Mesenchymal stem cell (in vitro differentiated cells and primary cell): ENCODE measurements around the gene PAK5.

Experiments
- DNase-seq: peaks from one replicate; pipeline ENCODE4 v3.0.0-alpha.2; 2013
- H2AFZ ChIP-seq: one replicate; pipeline ENCODE4 v1.6.1; 2013; ENCODE audit warnings: low read depth, mild to moderate bottlenecking, control low read depth, inconsistent platforms, low read length, moderate library complexity
- H2AK5ac ChIP-seq: 2 replicates; pipeline ENCODE4 v1.6.1; 2013; ENCODE audit warnings: low read length, moderate library complexity, mild to moderate bottlenecking, inconsistent platforms; ENCODE audit not compliant: severe bottlenecking
- H2BK120ac ChIP-seq: one replicate; pipeline ENCODE4 v1.6.1; 2013; ENCODE audit warnings: low read depth, mild to moderate bottlenecking, inconsistent platforms, low read length, moderate library complexity
- H2BK12ac ChIP-seq, 2 experiments: one replicate each; pipeline ENCODE4 v1.6.1; 2013; ENCODE audit warnings: inconsistent platforms in 2 of 2, low read length in 2 of 2, mild to moderate bottlenecking in 2 of 2, moderate library complexity in 2 of 2, control low read depth in 1 of 2
- H2BK15ac ChIP-seq: one replicate; pipeline ENCODE4 v1.6.1; 2013; ENCODE audit warnings: mild to moderate bottlenecking, low read depth, inconsistent platforms; ENCODE audit not compliant: poor library complexity, severe bottlenecking
- H2BK5ac ChIP-seq: 2 replicates; pipeline ENCODE4 v1.6.1; 2013; ENCODE audit warnings: low read depth, mild to moderate bottlenecking, low read length, control low read depth, inconsistent platforms; ENCODE audit not compliant: poor library complexity, severe bottlenecking
- H3K14ac ChIP-seq, 2 experiments: one replicate each; pipeline ENCODE4 v1.6.1; 2013; ENCODE audit warnings: inconsistent platforms in 2 of 2, low read length in 2 of 2, control low read depth in 1 of 2, mild to moderate bottlenecking in 1 of 2, moderate library complexity in 1 of 2
- H3K18ac ChIP-seq, 2 experiments: one replicate each; pipeline ENCODE4 v1.6.1; 2013; ENCODE audit warnings: inconsistent platforms in 2 of 2, low read length in 2 of 2, control low read depth in 1 of 2, low read depth in 1 of 2, mild to moderate bottlenecking in 1 of 2
- H3K23ac ChIP-seq, 2 experiments: one replicate each; pipeline ENCODE4 v1.6.1; 2013; ENCODE audit warnings: inconsistent platforms in 2 of 2, low read length in 2 of 2, mild to moderate bottlenecking in 2 of 2, moderate library complexity in 2 of 2, control low read depth in 1 of 2
- H3K27ac ChIP-seq: 2 replicates; pipeline ENCODE4 v1.5.1; 2013; ENCODE audit warnings: mild to moderate bottlenecking, moderate library complexity, low read length, control low read depth, inconsistent platforms; ENCODE audit not compliant: poor library complexity, severe bottlenecking
- H3K27me3 ChIP-seq, 2 experiments: 2 replicates each; pipeline versions ENCODE4 v1.6.1 to v1.7.0; 2013; ENCODE audit warnings: low read length in 2 of 2, mild to moderate bottlenecking in 2 of 2, moderate library complexity in 2 of 2, control low read depth in 1 of 2, inconsistent platforms in 1 of 2; ENCODE audit not compliant: control insufficient read depth in 1 of 2, insufficient read depth in 1 of 2
- H3K36me3 ChIP-seq, 2 experiments: 2 replicates each; pipeline versions ENCODE4 v1.6.1 to v1.7.0; 2013; ENCODE audit warnings: low read length in 2 of 2, control low read depth in 1 of 2, inconsistent platforms in 1 of 2, low read depth in 1 of 2, mild to moderate bottlenecking in 1 of 2; ENCODE audit not compliant: insufficient read depth in 2 of 2, control insufficient read depth in 1 of 2
- H3K4ac ChIP-seq, 2 experiments: one replicate each; pipeline ENCODE4 v1.6.1; 2013; ENCODE audit warnings: inconsistent platforms in 2 of 2, low read length in 2 of 2, mild to moderate bottlenecking in 2 of 2, moderate library complexity in 2 of 2, control low read depth in 1 of 2, low read depth in 1 of 2
- H3K4me1 ChIP-seq: 2 replicates; pipeline ENCODE4 v1.6.1; 2013; ENCODE audit warnings: low read depth, low read length, control low read depth; ENCODE audit not compliant: control insufficient read depth, insufficient read depth
- H3K4me2 ChIP-seq: 2 replicates; pipeline ENCODE4 v1.6.1; 2013; ENCODE audit warnings: low read length, mild to moderate bottlenecking, inconsistent platforms; ENCODE audit not compliant: poor library complexity, severe bottlenecking
- H3K4me3 ChIP-seq, 2 experiments: 2 replicates each; pipeline versions ENCODE4 v1.5.1 to v1.7.0; 2013; ENCODE audit warnings: low read length in 2 of 2, mild to moderate bottlenecking in 2 of 2, control low read depth in 1 of 2, low read depth in 1 of 2; ENCODE audit not compliant: insufficient read depth in 1 of 2
- H3K79me1 ChIP-seq: replicated peaks from 2 replicates; pipeline ENCODE4 v1.6.1; 2013; ENCODE audit warnings: mild to moderate bottlenecking, control low read depth, low read length, inconsistent platforms; ENCODE audit not compliant: poor library complexity, severe bottlenecking
- H3K9ac ChIP-seq: 2 replicates; pipeline ENCODE4 v1.7.0; 2013; ENCODE audit warnings: mild to moderate bottlenecking, low read length, moderate library complexity
- H3K9me3 ChIP-seq: 2 replicates; pipeline ENCODE4 v1.7.0; 2013; ENCODE audit warnings: mild to moderate bottlenecking, low read length; ENCODE audit not compliant: control insufficient read depth
- H4K8ac ChIP-seq: one replicate; pipeline ENCODE4 v1.6.1; 2013; ENCODE audit warnings: inconsistent platforms, mild to moderate bottlenecking, low read length, moderate library complexity
- H4K91ac ChIP-seq: one replicate; pipeline ENCODE4 v1.6.1; 2013; ENCODE audit warnings: mild to moderate bottlenecking, low read length, inconsistent platforms
- WGBS: methylation state at CpG from one replicate; pipeline ENCODE4 v1.1.7; 2013; ENCODE audit warnings: mixed read lengths; 5-methylcytosine and 5-hydroxymethylcytosine counted together

Gene PAK5

DNA sequence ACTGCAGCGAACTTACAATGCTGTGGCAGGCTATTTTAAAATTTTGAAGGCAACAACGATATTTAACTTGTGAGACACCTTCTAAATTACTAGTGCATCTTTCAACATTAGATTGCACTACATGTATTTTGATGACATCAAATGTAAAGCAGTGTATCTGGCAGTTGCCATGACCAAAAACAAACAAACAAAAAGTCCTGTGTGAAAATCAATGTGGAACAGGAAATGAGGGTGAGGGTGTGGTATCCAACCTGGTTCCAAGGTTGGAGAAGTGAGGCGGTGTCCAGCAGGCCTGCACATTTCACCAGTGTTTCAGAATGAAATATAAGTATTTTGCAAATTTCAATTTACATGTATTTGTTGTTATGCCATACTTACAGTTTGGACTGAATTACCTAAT is 212.5 kb downstream of the PAK5 start:
- peaks cover 13 to 32% of the 10 kb centered on the region in 2 experiments for H3K27me3 ChIP-seq

DNA sequence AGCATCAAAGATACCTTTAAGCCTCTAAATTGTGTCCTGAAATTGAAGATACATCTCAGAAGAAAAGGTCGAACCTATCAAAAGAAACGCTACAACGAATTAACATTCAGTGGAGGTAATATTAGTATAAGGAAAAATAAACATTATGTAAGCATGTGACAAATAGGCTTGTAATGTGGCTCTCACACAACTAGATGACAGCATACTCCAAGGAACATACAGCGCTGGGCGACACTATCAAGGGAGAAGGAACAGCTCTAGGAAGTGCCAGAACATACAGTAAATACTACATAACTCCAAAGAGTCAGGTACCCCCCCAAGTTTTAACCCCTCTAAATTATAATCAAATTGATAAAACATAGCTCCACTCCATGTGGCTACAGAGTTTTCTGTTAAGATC is 220.9 kb downstream of the PAK5 start:
- Histone ChIP-seq H3K27ac (no peak overlapping the region), H4K8ac (no peak overlapping the region), H2BK120ac (no peak overlapping the region), H2AK5ac (no peak overlapping the region), H3K9me3 (no peaks in the 10 kb centered on the region), H3K18ac (no peak overlapping the region), H2AFZ (no peak overlapping the region), H2BK15ac (no peak overlapping the region), H4K91ac (no peak overlapping the region), H3K4me3 (no peak overlapping the region), H3K4me1 (no peaks in the 10 kb centered on the region), H2BK12ac (no peak overlapping the region), H3K4ac (no peak overlapping the region), H3K4me2 (no peak overlapping the region), H3K9ac (no peak overlapping the region), H3K79me1 (no peaks in the 10 kb centered on the region), H3K36me3 (no peaks in the 10 kb centered on the region), H3K14ac (no peak overlapping the region), H3K27me3 (peaks cover 20 to 35% of the 10 kb centered on the region in 2 experiments), H3K23ac (no peak overlapping the region), H2BK5ac (no peak overlapping the region)
- WGBS, result 84% methylated on average over 3 of the region's 5 CpGs
- peak; percentile 18 for DNase-seq

More for the DNA sequence above, 212.5 kb downstream of the PAK5 start:
- Histone ChIP-seq H2BK12ac (no peak overlapping the region), H3K79me1 (no peaks in the 10 kb centered on the region), H3K9ac (no peak overlapping the region), H2BK15ac (no peak overlapping the region), H2BK5ac (no peak overlapping the region), H3K14ac (no peak overlapping the region), H3K9me3 (peaks cover 9% of the 10 kb centered on the region), H3K36me3 (no peaks in the 10 kb centered on the region), H2AK5ac (no peak overlapping the region), H3K4me2 (no peak overlapping the region), H2BK120ac (no peak overlapping the region), H3K4me1 (peaks cover 1% of the 10 kb centered on the region), H2AFZ (no peak overlapping the region), H3K27ac (no peak overlapping the region), H4K8ac (no peak overlapping the region), H3K4me3 (no peak overlapping the region), H3K4ac (no peak overlapping the region), H3K23ac (no peak overlapping the region), H3K18ac (no peak overlapping the region), H4K91ac (no peak overlapping the region)
- no peak for DNase-seq
- WGBS, result 68% methylated on average over 2 of the region's 3 CpGs

DNA sequence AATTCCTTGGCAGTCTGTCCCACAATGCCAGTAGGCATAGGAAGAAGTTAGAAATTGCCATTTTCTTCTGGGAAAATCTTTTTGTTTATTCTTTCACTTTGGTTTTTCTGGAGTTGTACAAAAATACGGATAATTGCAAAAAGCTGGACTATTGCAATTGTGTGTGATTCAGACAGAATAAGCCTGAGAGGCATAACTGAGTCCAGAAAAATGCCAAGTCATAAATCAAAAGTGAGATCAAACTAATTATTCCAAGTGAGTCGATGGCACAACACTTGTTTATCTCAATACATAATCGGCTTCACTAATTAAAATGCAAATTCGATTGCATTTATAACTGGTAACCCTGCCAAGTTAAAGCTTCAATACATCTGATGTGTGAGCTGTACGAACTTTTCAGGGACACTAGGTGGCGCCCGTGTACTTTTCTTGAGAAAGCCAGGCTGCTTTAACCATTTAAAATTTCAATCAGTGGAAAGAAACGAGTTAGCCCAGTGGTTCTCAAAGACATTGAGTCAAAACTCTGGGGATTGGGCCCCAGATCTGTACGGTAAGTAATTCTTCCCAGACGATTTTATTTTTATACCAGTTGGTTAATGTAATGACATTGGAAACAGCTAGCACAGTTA is 221.9 kb downstream of the PAK5 start:
- Histone ChIP-seq H3K27ac (no peak overlapping the region), H2BK5ac (no peak overlapping the region), H2BK12ac (no peak overlapping the region), H3K4me1 (no peaks in the 10 kb centered on the region), H3K23ac (no peak overlapping the region), H2AK5ac (no peak overlapping the region), H2AFZ (no peak overlapping the region), H2BK120ac (no peak overlapping the region), H3K9ac (peak overlapping the region; percentile 45), H2BK15ac (no peak overlapping the region), H3K4me2 (no peak overlapping the region), H3K18ac (no peak overlapping the region), H3K4me3 (no peak overlapping the region), H3K36me3 (no peaks in the 10 kb centered on the region), H4K91ac (no peak overlapping the region), H4K8ac (no peak overlapping the region), H3K14ac (no peak overlapping the region), H3K9me3 (no peaks in the 10 kb centered on the region), H3K4ac (no peak overlapping the region), H3K27me3 (peaks cover 22 to 35% of the 10 kb centered on the region in 2 experiments), H3K79me1 (no peaks in the 10 kb centered on the region)
- peak; percentile 45 for DNase-seq
- 7% methylated on average over 9 of the region's 10 CpGs for WGBS

DNA sequence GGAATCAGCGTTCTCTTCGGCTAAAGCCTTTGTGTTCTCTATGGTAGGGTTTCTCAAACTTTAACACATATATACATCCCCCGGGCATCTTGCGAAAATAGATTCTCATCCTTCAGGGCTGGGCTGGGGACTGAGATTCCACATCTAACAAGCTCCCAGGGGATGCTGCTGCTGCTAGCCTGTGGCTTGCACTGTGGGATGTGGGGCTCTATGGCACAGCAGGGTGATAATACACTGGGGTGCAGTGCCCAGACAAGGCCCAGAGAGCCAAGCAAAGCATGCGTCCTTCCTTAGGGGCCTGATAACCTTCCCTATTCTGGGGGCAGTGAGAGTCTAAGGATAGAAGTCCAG is 222.4 kb downstream of the PAK5 start:
- Histone ChIP-seq H3K23ac (peak overlapping the region in 1 of 2 experiments; percentile 80), H3K79me1 (no peaks in the 10 kb centered on the region), H3K4me3 (no peak overlapping the region), H3K27me3 (peaks cover 23 to 35% of the 10 kb centered on the region in 2 experiments), H2BK15ac (no peak overlapping the region), H3K4me1 (no peaks in the 10 kb centered on the region), H3K9me3 (no peaks in the 10 kb centered on the region), H4K8ac (no peak overlapping the region), H3K4ac (no peak overlapping the region), H3K27ac (no peak overlapping the region), H2BK120ac (no peak overlapping the region), H2BK5ac (no peak overlapping the region), H3K9ac (peak overlapping the region; percentile 45), H3K18ac (no peak overlapping the region), H2BK12ac (no peak overlapping the region), H2AK5ac (no peak overlapping the region), H3K14ac (no peak overlapping the region), H2AFZ (peak overlapping the region; percentile 42), H4K91ac (no peak overlapping the region), H3K36me3 (no peaks in the 10 kb centered on the region), H3K4me2 (no peak overlapping the region)
- WGBS, result 84% methylated on average over 5 of the region's 5 CpGs
- DNase-seq, result no peak
